OCI-LY1 (cell line): Measurements from ENCODE around the gene SNAP25.

Experiments used
- H2AFZ ChIP-seq: fragments of 200-600 bp; sonication (generic), shearing (Covaris generic); 2 replicates; pipeline ENCODE4 v1.6.0; 2014; ENCODE audit warnings: antibody characterized with exemption, mild to moderate bottlenecking, low read length
- H3F3A ChIP-seq: fragments of 200-600 bp; sonication (generic), shearing (Covaris generic); 2 replicates; pipeline ENCODE4 v1.6.0; 2014; ENCODE audit warnings: mild to moderate bottlenecking, antibody characterized with exemption, low read length, moderate library complexity; ENCODE audit not compliant: insufficient read depth
- H3K27ac ChIP-seq: fragments of 200-600 bp; sonication (generic); 2 replicates; pipeline ENCODE4 v1.5.1; 2014; ENCODE audit warnings: low read length, mixed run types, mild to moderate bottlenecking, low read depth; ENCODE audit not compliant: poor library complexity, severe bottlenecking
- H3K27me3 ChIP-seq: fragments of 200-600 bp; sonication (generic); 2 replicates; pipeline ENCODE4 v1.6.0; 2014; ENCODE audit warnings: antibody characterized with exemption, mild to moderate bottlenecking, low read length, moderate library complexity; ENCODE audit not compliant: insufficient read depth
- H3K36me3 ChIP-seq: fragments of 200-600 bp; sonication (generic); 2 replicates; pipeline ENCODE4 v1.6.1; 2014; ENCODE audit warnings: mild to moderate bottlenecking, antibody characterized with exemption, low read length, moderate library complexity, mixed read lengths; ENCODE audit not compliant: insufficient read depth
- H3K4me1 ChIP-seq: fragments of 200-600 bp; sonication (generic); 2 replicates; pipeline ENCODE4 v1.5.1; 2014; ENCODE audit warnings: mild to moderate bottlenecking, low read length, moderate library complexity; ENCODE audit not compliant: insufficient read depth, severe bottlenecking
- H3K4me2 ChIP-seq: fragments of 200-600 bp; sonication (generic), shearing (Covaris generic); 2 replicates; pipeline ENCODE4 v1.6.1; 2014; ENCODE audit warnings: low read length
- H3K4me3 ChIP-seq: fragments of 200-600 bp; sonication (generic); 2 replicates; pipeline ENCODE4 v1.5.1; 2014; ENCODE audit warnings: low read length, low read depth, mild to moderate bottlenecking, mixed read lengths; ENCODE audit not compliant: poor library complexity, severe bottlenecking
- H3K79me2 ChIP-seq: fragments of 200-600 bp; shearing (Covaris generic); 2 replicates; pipeline ENCODE4 v1.6.1; 2016; ENCODE audit warnings: mixed run types, low read length, mixed read lengths; ENCODE audit not compliant: insufficient read depth
- H3K9ac ChIP-seq: fragments of 200-600 bp; sonication (generic), shearing (Covaris generic); 2 replicates; pipeline ENCODE4 v1.6.1; 2014; ENCODE audit warnings: mild to moderate bottlenecking, low read length, mixed read lengths
- H3K9me2 ChIP-seq: fragments of 200-600 bp; sonication (generic), shearing (Covaris generic); 2 replicates; pipeline ENCODE4 v1.6.1; 2014; ENCODE audit warnings: low read depth, mild to moderate bottlenecking, low read length, mixed read lengths
- H3K9me3 ChIP-seq: fragments of 200-600 bp; shearing (Covaris generic); 2 replicates; pipeline ENCODE4 v1.6.1; 2014; ENCODE audit warnings: low read length, mixed read lengths
- H4K20me1 ChIP-seq: fragments of 200-600 bp; sonication (generic), shearing (Covaris generic); 2 replicates; pipeline ENCODE4 v1.6.0; 2016; ENCODE audit warnings: mild to moderate bottlenecking, low read length; ENCODE audit not compliant: insufficient read depth
- EZH2 ChIP-seq: fragments of 200-600 bp; sonication (generic), shearing (Covaris generic); IDR thresholded peaks from 2 replicates; pipeline ENCODE4 v1.8.0; 2017; ENCODE audit warnings: borderline replicate concordance, mixed run types, mild to moderate bottlenecking, antibody characterized with exemption, low read length, moderate library complexity, mixed read lengths
- TF ChIP-seq, protein P1 (sequence below): fragments of 200-600 bp; sonication (generic), shearing (Covaris generic); IDR thresholded peaks from 2 replicates; pipeline ENCODE4 v1.5.1; 2017; ENCODE audit warnings: mild to moderate bottlenecking, antibody characterized with exemption, low read length, moderate library complexity, mixed read lengths

The SNAP25 gene

DNA sequence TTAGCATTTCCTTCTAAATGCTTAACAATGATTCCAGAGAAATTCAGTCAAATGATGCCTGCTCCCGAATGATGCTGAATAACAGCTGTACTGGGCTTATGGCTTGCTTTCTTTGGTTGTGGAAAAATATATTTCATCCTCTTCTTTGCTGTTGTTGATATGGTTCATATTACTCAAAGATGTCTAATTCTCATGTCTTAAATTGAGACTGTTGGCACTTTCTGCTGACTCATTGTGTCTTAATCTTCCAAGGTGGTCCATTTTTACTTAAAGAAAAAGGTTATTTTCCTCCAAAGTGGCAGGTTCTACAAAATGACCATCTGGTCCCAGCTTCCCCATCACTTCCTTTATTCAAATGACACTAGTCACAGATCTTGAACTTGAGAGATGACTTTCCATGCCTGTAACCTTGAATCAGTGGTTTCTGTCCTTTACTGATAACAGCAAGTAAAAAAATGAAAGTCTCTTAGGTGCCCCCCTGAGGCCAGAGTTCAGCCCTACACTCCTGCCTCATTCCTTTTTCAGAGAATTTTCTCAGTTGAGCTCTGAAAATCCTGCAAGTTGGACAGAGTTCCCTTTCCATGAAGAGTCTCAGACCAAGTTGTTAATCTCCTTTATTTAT lies 6.9 kb downstream of the SNAP25 start:
- Histone ChIP-seq H3K4me2 (no peak overlapping the region), H2AFZ (no peak overlapping the region), H3K9me3 (no peaks in the 10 kb centered on the region), H3K9ac (no peak overlapping the region), H3K79me2 (no peaks in the 10 kb centered on the region), H3K27me3 (no peaks in the 10 kb centered on the region), H3F3A (no peaks in the 10 kb centered on the region), H3K4me1 (no peaks in the 10 kb centered on the region), H3K36me3 (no peaks in the 10 kb centered on the region), H3K27ac (no peak overlapping the region), H3K4me3 (no peak overlapping the region), H4K20me1 (no peaks in the 10 kb centered on the region), H3K9me2 (no peaks in the 10 kb centered on the region)
- TF ChIP-seq EZH2, result no peak
- TF ChIP-seq, protein P1, sequence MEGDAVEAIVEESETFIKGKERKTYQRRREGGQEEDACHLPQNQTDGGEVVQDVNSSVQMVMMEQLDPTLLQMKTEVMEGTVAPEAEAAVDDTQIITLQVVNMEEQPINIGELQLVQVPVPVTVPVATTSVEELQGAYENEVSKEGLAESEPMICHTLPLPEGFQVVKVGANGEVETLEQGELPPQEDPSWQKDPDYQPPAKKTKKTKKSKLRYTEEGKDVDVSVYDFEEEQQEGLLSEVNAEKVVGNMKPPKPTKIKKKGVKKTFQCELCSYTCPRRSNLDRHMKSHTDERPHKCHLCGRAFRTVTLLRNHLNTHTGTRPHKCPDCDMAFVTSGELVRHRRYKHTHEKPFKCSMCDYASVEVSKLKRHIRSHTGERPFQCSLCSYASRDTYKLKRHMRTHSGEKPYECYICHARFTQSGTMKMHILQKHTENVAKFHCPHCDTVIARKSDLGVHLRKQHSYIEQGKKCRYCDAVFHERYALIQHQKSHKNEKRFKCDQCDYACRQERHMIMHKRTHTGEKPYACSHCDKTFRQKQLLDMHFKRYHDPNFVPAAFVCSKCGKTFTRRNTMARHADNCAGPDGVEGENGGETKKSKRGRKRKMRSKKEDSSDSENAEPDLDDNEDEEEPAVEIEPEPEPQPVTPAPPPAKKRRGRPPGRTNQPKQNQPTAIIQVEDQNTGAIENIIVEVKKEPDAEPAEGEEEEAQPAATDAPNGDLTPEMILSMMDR, result peak; percentile 45

DNA sequence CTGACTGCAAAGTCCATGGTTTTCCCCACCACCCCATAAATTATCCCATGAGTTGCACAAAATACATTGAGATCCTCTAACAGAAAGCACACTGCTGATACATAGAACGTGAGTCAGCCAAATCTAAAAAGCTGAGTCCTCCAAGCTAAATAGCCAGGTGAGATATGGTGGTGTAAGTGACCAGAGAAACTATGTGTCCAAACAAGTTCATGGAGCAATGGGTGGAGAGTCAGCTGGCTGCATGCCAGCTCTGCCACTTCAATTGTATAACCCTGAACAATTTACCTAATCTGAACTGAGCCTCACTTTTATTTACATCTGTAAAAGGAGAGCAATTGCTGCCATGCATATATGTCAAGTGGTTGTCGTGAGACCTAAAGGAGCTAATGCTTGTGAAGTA lies 9.7 kb downstream of the SNAP25 start:
- no peak overlapping the region for H3K27ac ChIP-seq
- H3K9me3 ChIP-seq, result no peaks in the 10 kb centered on the region
- H3K79me2 ChIP-seq, result no peaks in the 10 kb centered on the region
- no peaks in the 10 kb centered on the region for H3K27me3 ChIP-seq
- no peak overlapping the region for H2AFZ ChIP-seq
- H3F3A ChIP-seq, result no peaks in the 10 kb centered on the region
- H3K4me1 ChIP-seq, result no peaks in the 10 kb centered on the region
- no peak overlapping the region for H3K9ac ChIP-seq
- H4K20me1 ChIP-seq, result no peaks in the 10 kb centered on the region
- H3K4me2 ChIP-seq, result no peak overlapping the region
- TF ChIP-seq, protein P1, result no peak
- TF ChIP-seq EZH2, result no peak
- no peaks in the 10 kb centered on the region for H3K9me2 ChIP-seq
- H3K36me3 ChIP-seq, result no peaks in the 10 kb centered on the region
- no peak overlapping the region for H3K4me3 ChIP-seq

DNA sequence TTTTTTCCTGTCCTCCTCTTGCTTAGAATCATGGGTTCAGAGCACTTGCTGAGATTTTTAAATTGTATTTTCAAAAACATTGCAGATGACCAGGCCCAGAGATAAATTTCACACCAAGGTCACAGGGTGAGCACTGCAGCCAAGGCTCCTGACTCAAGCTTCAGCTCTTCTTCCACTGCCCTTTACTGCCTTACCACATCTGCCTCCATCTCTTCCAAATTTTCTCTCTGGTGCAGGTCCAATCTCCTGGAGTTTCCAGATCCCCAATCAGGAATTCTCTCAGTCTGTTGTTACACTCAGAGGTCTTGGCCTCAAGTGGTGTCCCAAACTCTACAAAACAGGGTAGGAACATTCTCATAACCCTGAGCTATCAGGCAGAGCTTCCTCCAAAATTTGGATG lies 12.7 kb downstream of the SNAP25 start:
- Histone ChIP-seq H3K4me2 (no peak overlapping the region), H3K4me1 (no peaks in the 10 kb centered on the region), H4K20me1 (no peaks in the 10 kb centered on the region), H3F3A (no peaks in the 10 kb centered on the region), H3K4me3 (no peak overlapping the region), H3K79me2 (no peaks in the 10 kb centered on the region), H3K36me3 (no peaks in the 10 kb centered on the region), H3K9ac (no peak overlapping the region), H3K27me3 (no peaks in the 10 kb centered on the region), H3K27ac (no peak overlapping the region), H2AFZ (no peak overlapping the region), H3K9me2 (no peaks in the 10 kb centered on the region), H3K9me3 (no peaks in the 10 kb centered on the region)
- TF ChIP-seq, protein P1, result no peak
- TF ChIP-seq EZH2, result no peak
